Measurements from ENCODE around the gene SCAF1. TPM values are rescaled to one million over a fixed set of nuclear protein-coding genes. Genes with fewer than 3 reads are reported as not detected.
A peak's percentile ranks its signal among the peaks of the same experiment; 100 is the strongest.

Gene SCAF1
- total and polyA plus RNA-seq, 2 of the 13 experiments (the other 11 are each of a cell fraction or from before 2014, with no cell fraction given), result 3.3 to 6.1 TPM

- Histone ChIP-seq H3K4me1 (ENCODE audit: insufficient read depth, low read length) (peaks cover 22% of the 10 kb centered on the region), H3K27me3 (ENCODE audit: control insufficient read depth in 1 of 2, insufficient read depth in 2 of 2, low read length in 2 of 2) (no peaks in the 10 kb centered on the region), H3K9me3 (ENCODE audit: low read length) (no peaks in the 10 kb centered on the region), H3K4me3 (replicated peaks in 1 of 3; ENCODE audit: insufficient read depth in 1 of 3, low read depth in 2 of 3, low read length in 3 of 3) (no peak overlapping the region), H2AFZ (ENCODE audit: low read length) (no peak overlapping the region), H3K36me3 (replicated peaks in 1 of 2; ENCODE audit: control insufficient read depth in 1 of 2, insufficient read depth in 2 of 2, low read length in 2 of 2) (peaks cover 27 to 79% of the 10 kb centered on the region in 2 experiments), H3K79me2 (ENCODE audit: insufficient read depth, low read length) (no peaks in the 10 kb centered on the region), H3K4me2 (ENCODE audit: low read depth, low read length) (no peak overlapping the region), H3K9ac (ENCODE audit: insufficient read depth, low read depth, low read length) (no peak overlapping the region), H3K27ac (ENCODE audit: extremely low read length, insufficient read depth, low read length) (no peak overlapping the region), H4K20me1 (ENCODE audit: insufficient read depth, low read length) (peaks cover under 1% of the 10 kb centered on the region; the same call in 1 of the 2 replicates)
- DNase-seq (ENCODE audit: low spot score) (no peak), ATAC-seq (no peak), FAIRE-seq (no peak)
- intact Hi-C loops (cut with micrococcal nuclease; ENCODE audit: unreplicated experiment), result no loop called here
- WGBS (ENCODE audit: low lambda C conversion rate), result 98% methylated on average over 6 of the region's 12 CpGs
- CTCF ChIA-PET (ENCODE audit: low intra/inter-chr PET ratio, low total read pairs), result no interaction called here
- POLR2A ChIA-PET, result interaction anchor here (1.1 to 2.1 kb wide), 2 partner anchors 16 to 18 kb away, joined by 3 to 7 read pairs; partner anchors contain the start of gene SCAF1
- TF ChIP-seq IRF1 (CRISPR knock-in tag; IDR thresholded peaks at IDR 0.05; ENCODE audit: low read depth) (no peak), SSRP1 (CRISPR knock-in tag; IDR thresholded peaks at IDR 0.05) (no peak), SRY (CRISPR knock-in tag; IDR thresholded peaks at IDR 0.05) (0 out of 2 replicates have a peak, but pooled peaks have one; percentile 29), POLR2G (IDR thresholded peaks at IDR 0.05; ENCODE audit: low read depth, low read length) (0 out of 2 replicates have a peak, but pooled peaks have one; percentile 24), ZNF891 (CRISPR knock-in tag; IDR thresholded peaks at IDR 0.05) (no peak), AGO2 (optimal IDR thresholded peaks at IDR 0.05; ENCODE audit: low read depth, low read length) (peak; percentile 70), ZNF564 (CRISPR knock-in tag; IDR thresholded peaks at IDR 0.05) (no peak), MTERF4 (CRISPR knock-in tag; IDR thresholded peaks at IDR 0.05) (no peak), MAFK (conservative IDR thresholded peaks at IDR 0.05 in 1 of 2, IDR thresholded peaks at IDR 0.05 in 1 of 2; ENCODE audit: low read length in 2 of 2) (no peak), HMGXB4 (CRISPR knock-in tag; IDR thresholded peaks at IDR 0.05; ENCODE audit: borderline replicate concordance in 1 of 2, low read depth in 1 of 2) (no peak), LBX2 (CRISPR knock-in tag; IDR thresholded peaks at IDR 0.05; ENCODE audit: borderline replicate concordance) (no peak), ZNF674 (CRISPR knock-in tag; IDR thresholded peaks at IDR 0.05; ENCODE audit: low read depth) (no peak), ZNF629 (CRISPR knock-in tag; conservative IDR thresholded peaks at IDR 0.05) (peak; percentile 88), ZNF30 (CRISPR knock-in tag; IDR thresholded peaks at IDR 0.05) (no peak)
- no TSS peak for BruUV-seq (replicated peaks)
- in situ Hi-C loops (cut with HindIII; ENCODE audit: extremely low pct_ligation_motif_present, low pct_unique_long_range_greater_than_20kb), result no loop called here
Observed at GRCh38 chr19:49658566-49659442, 16.8 kb downstream of the SCAF1 start.

Data from HepG2 (cell line).